ENCODE data around the gene ZNF69. TPM values are rescaled to one million over a fixed set of nuclear protein-coding genes. Genes with fewer than 3 reads are reported as not detected.
"Not testable (repeated sequence)": the region's sequence is repeated elsewhere in the genome, so short reads cannot be mapped to it uniquely, and the experiment has no call there.

Gene ZNF69
- 10 to 100 TPM in 2 of 5 experiments, 1 to 10 TPM in 3; 1.4 to 12.1 (median 5.0) TPM for total RNA-seq
- 1 to 10 TPM; 1.9 to 4.8 TPM for polyA plus RNA-seq
- 6.2 reads per million, percentile 27 among the genes with 10 or more reads in this experiment for total RNA-seq

DNA sequence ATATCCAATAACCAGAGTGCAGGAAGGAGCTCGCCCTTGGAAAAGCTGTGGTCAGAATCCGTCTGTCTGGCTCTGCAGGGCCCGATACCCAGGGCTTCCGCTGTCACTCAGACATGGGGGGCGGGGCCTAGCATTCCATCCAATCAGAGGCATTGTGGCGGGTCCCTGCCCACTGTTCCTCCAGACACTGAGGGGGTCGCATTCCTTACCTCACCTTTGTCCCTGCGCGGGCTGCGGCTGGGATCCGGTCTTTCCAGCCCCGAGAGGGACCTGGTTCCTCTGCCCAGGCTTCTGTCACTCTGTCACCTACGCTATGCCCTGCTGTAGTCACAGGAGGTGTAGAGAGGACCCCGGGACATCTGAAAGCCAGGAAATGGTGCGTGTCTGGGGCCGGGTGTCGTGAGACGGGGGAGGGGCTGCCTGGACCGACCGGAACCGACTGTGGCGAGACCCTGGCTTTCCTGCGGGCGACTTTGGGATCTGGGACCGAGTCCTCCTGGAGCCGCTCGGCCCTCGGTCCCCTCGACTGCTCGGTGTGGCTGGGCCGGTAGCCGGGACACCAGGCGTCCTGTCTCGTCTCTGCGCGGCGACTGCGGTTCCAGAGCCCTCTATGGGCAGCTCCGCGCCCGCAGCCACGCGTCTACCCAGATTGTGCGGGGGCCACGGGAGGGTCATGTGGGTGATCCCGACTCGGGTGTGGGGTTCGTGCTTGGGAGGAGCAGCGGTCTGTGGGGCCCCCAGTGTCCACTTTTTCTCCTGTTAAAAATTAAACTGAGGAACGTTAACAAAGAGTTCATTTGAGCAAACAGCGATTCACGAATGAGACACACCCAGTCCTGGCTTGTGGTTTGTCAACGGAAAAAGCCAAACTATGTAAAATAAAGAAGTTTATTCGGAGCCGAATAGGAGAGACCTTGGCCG is at the start of gene ZNF69:
Gene ZNF69, plus strand, starts transcription at position 172 of the 921 bp plus-strand sequence. Its CDS starts 142 bp downstream, at position 314.
- Mint-ChIP-seq H3K27ac (peak within 1 kb of the TSS; percentile 85 to 92 (median 90)), H3K4me3 (peak within 1 kb of the TSS; percentile 88 to 95 (median 94)), H3K36me3 (peaks cover 0 to 14% (median 5%) of the 10 kb centered on the region in 5 donors), H3K4me1 (peaks cover 20 to 42% (median 27%) of the 10 kb centered on the region in 7 donors), H3K27me3 (peaks cover 0 to 3% (median 0%) of the 10 kb centered on the region in 5 donors), H3K9me3 (peaks cover 0 to 15% (median 4%) of the 10 kb centered on the region in 11 donors)
- H3K36me3 ChIP-seq (ENCODE audit: control insufficient read depth in 2 of 3, insufficient read depth in 3 of 3, low read length in 3 of 3): peaks cover 0 to 7% (median 0%) of the 10 kb centered on the region in 3 experiments
- peak within 1 kb of the TSS; percentile 86 for H3K4me3 ChIP-seq (ENCODE audit: low read length)
- intact Hi-C loops (cut with micrococcal nuclease): loop anchor here in 1 of 2 donors (1.0 to 2.0 kb wide), 3 partner anchors 35 to 253 kb away; partner anchors contain the start of gene ZNF439
- CTCF ChIA-PET: interaction anchor here (0.6 to 1.6 kb wide), 5 partner anchors 16 to 253 kb away, joined by 3 to 4 read pairs (median 3); partner anchors contain the start of gene ZNF20
- no peaks in the 10 kb centered on the region for H3K9me3 ChIP-seq (ENCODE audit: control insufficient read depth in 2 of 3, low read length in 3 of 3)
- H3K27ac ChIP-seq (ENCODE audit: low read depth, low read length): peak within 1 kb of the TSS; percentile 71
- H3K27me3 ChIP-seq (ENCODE audit: control insufficient read depth in 2 of 2, insufficient read depth in 2 of 2, low read length in 2 of 2): no peaks in the 10 kb centered on the region
- ATAC-seq (peak; percentile 87), DNase-seq (peak; percentile 25 to 64 (median 55))
- peaks cover 5 to 9% of the 10 kb centered on the region in 2 donors for H3K4me1 ChIP-seq (ENCODE audit: control insufficient read depth in 2 of 2, insufficient read depth in 2 of 2, low read length in 2 of 2)
- POLR2A ChIA-PET: interaction anchor here (1.3 to 1.6 kb wide), 2 partner anchors 77 to 100 kb away, joined by 5 read pairs; partner anchors contain the start of gene ZNF763

GRCh38 chr19:11843722-11844121 is 43.9 kb upstream of the ZNF69 start:
- ATAC-seq: no peak
- Mint-ChIP-seq H3K4me3 (no peak overlapping the region), H3K4me1 (peaks cover 4 to 14% (median 12%) of the 10 kb centered on the region in 7 donors), H3K9me3 (peaks cover 0 to 32% (median 11%) of the 10 kb centered on the region in 11 donors), H3K27ac (no peak overlapping the region), H3K27me3 (no peaks in the 10 kb centered on the region), H3K36me3 (peaks cover 0 to 10% (median 4%) of the 10 kb centered on the region in 5 donors)
- POLR2A ChIA-PET: interaction anchor here (0.7 kb wide), 1 partner anchor 12 kb away, joined by 3 read pairs; no protein-coding TSS in a partner anchor
- Histone ChIP-seq H3K4me1 (ENCODE audit: control insufficient read depth in 2 of 2, insufficient read depth in 2 of 2, low read length in 2 of 2) (peaks cover 0 to 5% of the 10 kb centered on the region in 2 donors), H3K27me3 (ENCODE audit: control insufficient read depth in 2 of 2, insufficient read depth in 2 of 2, low read length in 2 of 2) (no peaks in the 10 kb centered on the region), H3K36me3 (ENCODE audit: control insufficient read depth in 2 of 3, insufficient read depth in 3 of 3, low read length in 3 of 3) (no peaks in the 10 kb centered on the region), H3K27ac (ENCODE audit: low read depth, low read length) (no peak overlapping the region), H3K4me3 (ENCODE audit: low read length) (no peak overlapping the region), H3K9me3 (ENCODE audit: control insufficient read depth in 2 of 3, low read length in 3 of 3) (peaks cover 0 to under 1% (median 0%) of the 10 kb centered on the region in 3 experiments)
- DNase-seq: no peak
- intact Hi-C loops (cut with micrococcal nuclease): no loop called here
- CTCF ChIA-PET: no interaction called here

DNA sequence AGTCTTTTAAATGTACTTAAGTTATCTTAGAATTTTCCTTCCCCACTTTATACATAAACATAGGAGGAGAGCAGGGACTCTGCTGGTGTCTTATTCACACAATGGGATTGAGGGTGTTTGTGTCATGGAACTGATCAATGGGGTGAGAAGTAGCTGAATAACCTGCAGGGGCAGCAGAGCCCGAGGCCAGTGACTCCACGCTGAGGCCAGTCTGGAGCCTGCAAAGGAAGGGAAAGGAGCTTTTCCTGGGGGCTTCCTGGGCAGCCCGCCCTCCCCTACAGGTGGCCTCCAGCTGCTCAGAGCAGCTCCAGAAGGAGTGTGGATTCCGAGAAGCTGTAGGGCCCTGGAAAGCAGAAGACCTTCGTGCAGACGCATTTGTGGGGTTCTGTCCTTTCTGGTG is 40.0 kb upstream of the ZNF69 start:
- not testable (repeated sequence) for H3K9me3 ChIP-seq (ENCODE audit: control insufficient read depth in 2 of 3, low read length in 3 of 3); H3K27me3 Mint-ChIP-seq; H3K4me3 ChIP-seq (ENCODE audit: low read length); H3K36me3 ChIP-seq (ENCODE audit: control insufficient read depth in 2 of 3, insufficient read depth in 3 of 3, low read length in 3 of 3); DNase-seq; H3K27me3 ChIP-seq (ENCODE audit: control insufficient read depth in 2 of 2, insufficient read depth in 2 of 2, low read length in 2 of 2); H3K27ac ChIP-seq (ENCODE audit: low read depth, low read length); ATAC-seq
- H3K9me3 Mint-ChIP-seq: peaks cover 0 to 27% (median 6%) of the 10 kb centered on the region in 11 donors
- H3K4me1 Mint-ChIP-seq: peaks cover 13 to 42% (median 24%) of the 10 kb centered on the region in 7 donors
- H3K27ac Mint-ChIP-seq: peak overlapping the region in 5 of 9 donors; percentile 84 to 96 (median 92)
- CTCF ChIA-PET: interaction anchor here (0.6 to 1.2 kb wide), 3 partner anchors 9 to 75 kb away, joined by 3 to 4 read pairs (median 3); no protein-coding TSS in a partner anchor
- intact Hi-C loops (cut with micrococcal nuclease): loop anchor here (1.0 to 2.0 kb wide), 5 partner anchors 33 to 108 kb away; partner anchors contain the start of genes ZNF440 (in 2 of the 2), ZNF491 (in 1 of the 2) and ZNF69 (in 1 of the 2)
- H3K4me1 ChIP-seq (ENCODE audit: control insufficient read depth in 2 of 2, insufficient read depth in 2 of 2, low read length in 2 of 2): peaks cover 0 to 15% of the 10 kb centered on the region in 2 donors
- H3K36me3 Mint-ChIP-seq: peaks cover 4 to 30% (median 16%) of the 10 kb centered on the region in 5 donors
- POLR2A ChIA-PET: interaction anchor here (1.9 kb wide), 1 partner anchor 81 kb away, joined by 6 read pairs; the partner anchor contains the start of gene ZNF441
- H3K4me3 Mint-ChIP-seq: peak overlapping the region in 5 of 10 donors; percentile 89 to 93 (median 91)

GRCh38 chr19:11848200-11848593 is 39.4 kb upstream of the ZNF69 start:
- CTCF ChIA-PET: interaction anchor here (0.7 to 1.2 kb wide), 2 partner anchors 9 to 50 kb away, joined by 3 to 4 read pairs; no protein-coding TSS in a partner anchor
- H3K4me1 ChIP-seq (ENCODE audit: control insufficient read depth in 2 of 2, insufficient read depth in 2 of 2, low read length in 2 of 2): peaks cover 0 to 15% of the 10 kb centered on the region in 2 donors
- no peaks in the 10 kb centered on the region for H3K27me3 ChIP-seq (ENCODE audit: control insufficient read depth in 2 of 2, insufficient read depth in 2 of 2, low read length in 2 of 2)
- H3K4me1 Mint-ChIP-seq: peaks cover 13 to 42% (median 24%) of the 10 kb centered on the region in 7 donors
- peaks cover 4 to 33% (median 20%) of the 10 kb centered on the region in 5 donors for H3K36me3 Mint-ChIP-seq
- peak overlapping the region; percentile 87 to 93 (median 91) for H3K4me3 Mint-ChIP-seq
- peaks cover 0 to 27% (median 8%) of the 10 kb centered on the region in 11 donors for H3K9me3 Mint-ChIP-seq
- no peaks in the 10 kb centered on the region for H3K27me3 Mint-ChIP-seq
- intact Hi-C loops (cut with micrococcal nuclease): loop anchor here (1.0 to 2.0 kb wide), 5 partner anchors 34 to 109 kb away; partner anchors contain the start of genes ZNF440 (in 2 of the 2), ZNF491 (in 1 of the 2) and ZNF69 (in 1 of the 2)
- peaks cover 0 to 3% (median 0%) of the 10 kb centered on the region in 3 experiments for H3K36me3 ChIP-seq (ENCODE audit: control insufficient read depth in 2 of 3, insufficient read depth in 3 of 3, low read length in 3 of 3)
- POLR2A ChIA-PET: interaction anchor here (0.8 to 1.9 kb wide), 4 partner anchors 10 to 813 kb away, joined by 3 to 6 read pairs (median 4); partner anchors contain the start of genes ZNF441 and ZNF700
- H3K9me3 ChIP-seq (ENCODE audit: control insufficient read depth in 2 of 3, low read length in 3 of 3): peaks cover 0 to 3% (median 0%) of the 10 kb centered on the region in 3 experiments
- H3K4me3 ChIP-seq (ENCODE audit: low read length): peak overlapping the region; percentile 88
- no peak for ATAC-seq
- no peak for DNase-seq
- peak overlapping the region; percentile 78 to 96 (median 90) for H3K27ac Mint-ChIP-seq
- peak overlapping the region; percentile 66 for H3K27ac ChIP-seq (ENCODE audit: low read depth, low read length)

DNA sequence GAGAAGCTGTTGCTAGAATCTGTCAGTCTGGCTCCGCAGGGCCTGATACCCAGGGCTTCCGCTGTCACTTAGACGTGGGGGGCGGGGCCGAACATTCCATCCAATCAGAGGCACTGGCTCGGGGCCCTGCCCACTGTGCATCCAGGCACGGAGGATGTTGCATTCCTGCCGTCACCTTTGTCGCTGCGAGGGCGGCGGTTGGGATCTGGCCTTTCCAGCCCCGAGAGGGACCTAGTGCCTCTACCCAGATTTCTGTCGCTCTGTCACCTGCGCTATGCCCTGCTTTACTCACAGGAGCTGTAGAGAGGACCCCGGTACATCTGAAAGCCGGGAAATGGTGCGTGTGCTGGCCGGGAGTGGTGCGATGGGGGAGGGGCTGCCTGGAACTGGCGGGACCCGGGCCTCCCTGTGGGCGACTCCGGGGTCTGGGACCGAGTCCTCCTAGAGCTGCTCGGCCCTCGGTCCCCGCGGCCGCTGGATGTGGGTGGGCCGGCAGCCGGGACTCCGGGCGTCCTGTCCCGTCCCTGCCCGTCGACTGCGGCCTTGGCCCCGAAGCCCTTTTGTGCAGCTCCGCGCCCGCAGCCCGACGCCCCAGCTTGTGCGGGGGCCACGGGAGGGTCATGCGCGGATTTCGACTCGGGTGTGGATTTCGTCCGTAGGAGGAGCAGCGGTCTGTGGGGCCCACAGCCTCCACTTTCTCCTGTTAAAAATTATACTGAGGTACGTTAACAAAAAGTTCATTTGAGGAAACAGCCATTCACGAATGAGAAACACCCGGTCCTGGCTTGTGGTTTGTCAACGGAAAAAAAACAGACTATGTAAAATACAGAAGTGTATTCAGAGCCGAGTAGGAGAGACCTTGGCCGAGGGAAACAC is 38.8 kb upstream of the ZNF69 start, which contains the start of gene ZNF439:
Gene ZNF439, plus strand, starts transcription at position 133 of the 876 bp plus-strand sequence. Its CDS starts 142 bp downstream, at position 275.
- Histone ChIP-seq H3K27me3 (ENCODE audit: control insufficient read depth in 2 of 2, insufficient read depth in 2 of 2, low read length in 2 of 2) (no peaks in the 10 kb centered on the region), H3K4me1 (ENCODE audit: control insufficient read depth in 2 of 2, insufficient read depth in 2 of 2, low read length in 2 of 2) (peaks cover 0 to 15% of the 10 kb centered on the region in 2 donors), H3K27ac (ENCODE audit: low read depth, low read length) (peak within 1 kb of the TSS; percentile 66), H3K36me3 (ENCODE audit: control insufficient read depth in 2 of 3, insufficient read depth in 3 of 3, low read length in 3 of 3) (peaks cover 0 to 9% (median 0%) of the 10 kb centered on the region in 3 experiments), H3K9me3 (ENCODE audit: control insufficient read depth in 2 of 3, low read length in 3 of 3) (peaks cover 0 to 9% (median 0%) of the 10 kb centered on the region in 3 experiments), H3K4me3 (ENCODE audit: low read length) (peak within 1 kb of the TSS; percentile 88)
- H3K27me3 Mint-ChIP-seq: no peaks in the 10 kb centered on the region
- peaks cover 13 to 42% (median 24%) of the 10 kb centered on the region in 7 donors for H3K4me1 Mint-ChIP-seq
- intact Hi-C loops (cut with micrococcal nuclease): loop anchor here (1.0 to 2.0 kb wide), 5 partner anchors 35 to 110 kb away; partner anchors contain the start of genes ZNF440 (in 2 of the 2), ZNF491 (in 1 of the 2) and ZNF69 (in 1 of the 2)
- H3K4me3 Mint-ChIP-seq: peak within 1 kb of the TSS; percentile 88 to 93 (median 91)
- peak; percentile 100 for ATAC-seq
- peak; percentile 74 to 93 (median 86) for DNase-seq
- CTCF ChIA-PET: interaction anchor here (0.6 to 1.2 kb wide), 2 partner anchors 8 to 296 kb away, joined by 3 read pairs; no protein-coding TSS in a partner anchor
- peaks cover 0 to 29% (median 9%) of the 10 kb centered on the region in 11 donors for H3K9me3 Mint-ChIP-seq
- POLR2A ChIA-PET: interaction anchor here (0.8 to 1.9 kb wide), 4 partner anchors 10 to 813 kb away, joined by 3 to 6 read pairs (median 4); partner anchors contain the start of genes ZNF441 and ZNF700
- H3K27ac Mint-ChIP-seq: peak within 1 kb of the TSS; percentile 81 to 96 (median 90)
- H3K36me3 Mint-ChIP-seq: peaks cover 0 to 37% (median 26%) of the 10 kb centered on the region in 5 donors
